NCI-H1694 treated with DMSO at 0.1 percent for 48 hours (cell line): ENCODE measurements around the gene LRMDA.

Experiments
- DNase-seq: peaks from one replicate; lab custom pipeline; 2025; lab: John Stamatoyannopoulos, UW

LRMDA gene

GRCh38 chr10:75646218-75646915 lies 214.9 kb downstream of the LRMDA start:
- no peak for DNase-seq

DNA sequence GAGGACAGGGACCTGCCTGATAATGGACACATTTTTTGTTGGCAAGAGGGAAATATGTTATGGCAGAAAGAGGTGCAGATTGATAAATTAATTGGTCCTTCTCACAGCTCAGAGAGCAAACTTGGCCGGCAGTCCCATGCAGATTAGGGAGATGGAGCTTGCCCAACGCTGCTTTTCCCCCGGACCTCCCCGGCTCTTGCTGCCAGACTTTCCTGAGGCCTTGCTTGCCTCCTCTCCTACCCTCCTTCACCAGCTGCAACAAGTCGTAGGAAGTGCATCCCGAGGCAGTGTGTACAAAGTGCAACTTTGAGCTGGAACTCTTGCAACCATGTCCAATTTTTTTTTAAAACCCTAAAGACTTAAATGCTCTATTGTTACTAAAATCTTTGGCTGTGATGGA lies 215.5 kb downstream of the LRMDA start:
- DNase-seq = no peak

DNA sequence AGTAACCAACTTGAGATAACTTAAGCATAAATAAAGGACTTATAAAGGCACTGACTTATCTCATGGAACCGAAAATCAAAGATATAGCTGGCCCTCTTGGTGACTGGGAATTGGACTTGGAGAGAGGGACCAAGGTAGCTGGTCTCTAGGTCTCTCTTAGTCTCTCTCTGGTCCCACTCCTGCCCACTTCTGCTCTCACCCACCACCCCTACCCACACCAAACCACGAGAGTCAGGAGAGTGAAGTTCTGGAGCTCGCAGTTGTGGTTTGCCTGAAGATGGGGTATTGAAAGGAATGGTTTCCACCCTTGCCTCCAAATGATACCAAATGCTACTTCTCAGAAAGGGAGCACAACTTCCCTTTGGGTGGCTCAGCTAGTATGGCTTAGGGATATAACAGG lies 216.3 kb downstream of the LRMDA start:
- DNase-seq = no peak

DNA sequence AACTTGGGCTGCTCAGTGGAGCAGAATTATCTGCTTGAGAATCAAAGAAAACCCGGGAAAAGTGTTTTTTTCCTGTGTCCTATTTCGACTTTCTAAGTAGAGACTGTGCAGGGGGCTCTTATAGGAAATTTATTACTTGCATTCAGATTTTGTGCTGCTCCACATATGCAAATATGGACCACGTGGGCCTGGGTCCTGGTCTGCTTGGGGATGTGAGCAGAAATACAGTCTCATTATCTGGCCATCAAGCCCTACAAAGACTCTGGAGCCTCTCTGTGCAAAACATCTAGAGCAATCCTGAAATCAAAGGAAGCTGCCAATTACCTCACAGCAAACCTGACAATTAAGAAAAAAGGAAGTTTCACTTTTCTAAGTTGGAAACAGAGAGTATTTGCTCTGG lies 216.9 kb downstream of the LRMDA start:
- no peak for DNase-seq

- no peak for DNase-seq
Observed at GRCh38 chr10:75648854-75649253, 217.4 kb downstream of the LRMDA start.

DNA sequence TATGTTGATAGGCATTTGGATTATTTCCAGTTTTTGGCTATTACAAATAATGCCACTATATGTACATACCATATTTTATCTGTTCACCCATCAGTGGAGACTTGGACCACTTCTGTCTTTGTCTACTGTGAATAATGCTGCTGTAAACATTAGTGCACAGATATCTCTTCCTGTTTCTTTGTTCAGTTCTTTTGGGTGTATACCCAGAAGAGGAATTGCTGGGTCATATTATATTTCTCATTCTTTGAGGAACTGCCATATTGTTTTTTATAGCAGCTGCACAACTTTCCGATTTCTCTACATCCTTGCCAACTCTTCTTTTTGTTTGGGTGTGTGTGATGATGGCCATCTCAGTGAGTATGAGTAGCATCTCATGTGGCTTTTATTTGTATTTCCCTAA lies 218.0 kb downstream of the LRMDA start:
- no peak for DNase-seq

- DNase-seq = no peak
Observed at GRCh38 chr10:75650648-75651047, 219.2 kb downstream of the LRMDA start.

DNA sequence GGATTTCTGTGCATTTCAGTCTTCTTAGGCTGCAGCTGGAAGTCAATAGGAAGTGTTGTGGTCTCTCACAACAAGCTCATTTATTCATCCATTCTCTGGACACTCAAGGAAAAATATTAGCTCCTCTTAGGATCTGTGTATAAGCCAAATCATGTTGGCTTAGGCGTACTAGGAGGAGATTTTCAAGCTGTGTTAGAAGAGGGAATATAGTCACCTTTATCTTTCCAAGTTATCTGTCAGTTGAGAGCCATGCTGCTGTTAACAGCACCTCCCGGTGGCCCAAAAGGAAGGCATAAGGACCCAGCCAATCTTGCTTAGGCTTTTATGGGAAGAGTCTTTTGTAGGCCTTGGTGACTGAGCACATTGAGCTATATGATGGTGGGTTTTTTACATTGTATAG lies 220.0 kb downstream of the LRMDA start:
- DNase-seq = peak; percentile 16

GRCh38 chr10:75652146-75652740 lies 220.8 kb downstream of the LRMDA start:
- no peak for DNase-seq

- DNase-seq = no peak
Observed at GRCh38 chr10:75653761-75654160, 222.3 kb downstream of the LRMDA start.

GRCh38 chr10:75654171-75654771 lies 222.8 kb downstream of the LRMDA start:
- no peak for DNase-seq

GRCh38 chr10:75654772-75655171 lies 223.3 kb downstream of the LRMDA start:
- DNase-seq = no peak

DNA sequence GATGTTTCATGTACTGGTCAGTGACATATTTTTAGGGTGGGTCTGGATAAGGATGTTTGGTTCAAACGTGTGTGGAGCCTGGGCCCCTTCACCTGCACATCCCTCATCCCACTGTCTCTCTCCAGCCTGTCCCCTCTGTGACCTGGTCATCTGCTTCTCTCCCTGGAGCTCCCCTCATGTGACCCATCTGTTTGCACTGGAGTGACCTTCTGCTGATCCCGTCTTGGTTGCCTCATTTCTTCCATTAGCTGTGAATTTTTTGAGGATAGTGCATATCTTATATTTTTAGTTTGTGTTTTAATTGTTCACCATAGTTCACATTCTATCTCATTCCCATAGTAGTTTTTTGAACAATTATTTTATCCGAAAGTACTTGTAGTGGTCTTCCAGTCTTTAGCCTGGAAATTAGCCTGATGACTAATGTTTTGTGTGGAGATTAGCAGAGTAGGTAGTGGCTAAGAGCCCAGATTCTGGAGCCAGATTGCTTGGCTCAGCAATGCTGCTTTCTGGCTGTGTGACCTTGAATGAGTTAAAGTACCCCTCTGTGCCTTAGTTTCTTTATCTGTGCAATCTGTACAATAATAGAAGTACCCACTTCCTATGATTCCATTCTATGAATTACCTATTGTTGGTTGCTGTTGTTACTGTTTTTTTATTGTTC lies 224.5 kb downstream of the LRMDA start:
- DNase-seq = no peak

GRCh38 chr10:75657351-75657750 lies 225.9 kb downstream of the LRMDA start:
- DNase-seq = no peak

DNA sequence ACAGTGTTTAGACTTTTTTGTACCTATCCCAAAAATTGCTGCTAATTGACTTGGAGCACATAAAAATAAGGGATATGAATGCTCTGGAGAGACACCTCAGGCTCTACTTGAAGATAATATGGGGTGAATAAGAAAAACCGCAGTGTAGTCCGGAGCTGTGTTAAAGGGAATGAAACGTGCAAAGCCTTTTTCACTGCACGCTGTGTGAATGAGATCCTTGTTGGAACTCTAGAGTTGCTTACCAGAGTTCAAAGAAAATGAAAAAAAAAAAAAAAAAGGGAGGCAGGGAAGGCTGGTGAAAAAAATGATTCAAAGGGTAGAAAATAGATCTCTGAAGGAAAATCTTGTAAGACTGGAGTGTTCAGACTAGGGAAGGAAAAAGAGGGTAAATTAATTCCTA lies 226.6 kb downstream of the LRMDA start:
- DNase-seq = no peak

DNA sequence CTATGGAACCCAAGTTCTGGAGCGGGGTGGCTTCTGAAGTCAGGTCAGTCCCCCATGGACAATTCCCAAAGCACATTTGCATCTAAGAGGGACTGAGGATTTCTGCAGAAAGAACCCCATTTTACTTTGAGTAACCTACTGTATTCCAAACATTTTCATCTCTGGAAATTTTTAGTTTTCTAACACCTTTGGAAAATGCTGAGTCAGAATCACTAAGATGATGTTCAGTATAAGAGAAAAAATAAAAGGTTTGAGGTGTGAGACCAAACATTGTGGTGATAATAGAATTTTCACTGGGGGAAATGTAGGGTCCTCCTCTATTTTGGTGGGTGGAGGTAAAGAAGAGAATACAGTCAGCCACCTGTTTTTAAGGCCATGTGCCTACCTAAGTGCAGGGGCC lies 227.1 kb downstream of the LRMDA start:
- no peak for DNase-seq

- no peak for DNase-seq
Observed at GRCh38 chr10:75658915-75659314, 227.5 kb downstream of the LRMDA start.

DNA sequence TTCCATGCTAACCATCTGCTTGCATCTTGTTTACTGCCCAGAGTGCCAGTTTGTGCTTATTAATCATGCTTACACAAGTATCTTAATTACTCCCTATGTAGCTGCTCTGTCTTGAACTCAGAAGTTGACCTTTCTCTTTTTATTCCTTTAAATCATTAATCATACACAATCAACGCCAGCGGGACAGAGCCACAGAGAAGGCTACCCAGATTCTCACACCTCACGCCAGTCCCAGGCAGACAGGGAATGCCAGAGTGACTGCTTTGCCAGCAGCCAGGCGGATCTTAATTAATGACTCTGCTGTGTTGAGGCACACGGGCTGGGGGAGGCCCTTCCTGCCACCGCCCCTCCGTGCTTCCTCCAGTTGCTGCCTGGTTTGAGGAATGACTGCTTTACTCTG lies 229.4 kb downstream of the LRMDA start:
- peak; percentile 60 for DNase-seq

DNA sequence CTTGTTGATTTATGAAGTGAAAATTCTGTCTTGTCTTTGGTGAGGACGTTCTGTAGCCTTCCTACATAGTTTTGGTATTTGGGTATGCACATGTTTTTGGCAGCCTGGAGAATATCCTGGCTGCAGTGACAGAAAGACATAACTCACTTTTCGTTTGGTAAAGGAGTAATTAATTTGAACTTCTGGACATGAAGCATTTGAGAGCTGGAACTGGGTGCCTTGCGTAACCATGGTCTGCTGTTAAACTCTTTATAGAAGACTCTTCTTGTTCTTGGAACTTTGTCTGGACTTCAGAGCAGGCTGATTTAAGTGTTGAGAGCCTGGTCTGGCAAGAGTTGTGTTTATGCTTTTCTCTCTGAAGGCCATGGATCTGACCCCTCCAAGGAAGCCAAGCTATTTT lies 231.3 kb downstream of the LRMDA start:
- DNase-seq = no peak

- DNase-seq = no peak
Observed at GRCh38 chr10:75663947-75664664, 232.7 kb downstream of the LRMDA start.

DNA sequence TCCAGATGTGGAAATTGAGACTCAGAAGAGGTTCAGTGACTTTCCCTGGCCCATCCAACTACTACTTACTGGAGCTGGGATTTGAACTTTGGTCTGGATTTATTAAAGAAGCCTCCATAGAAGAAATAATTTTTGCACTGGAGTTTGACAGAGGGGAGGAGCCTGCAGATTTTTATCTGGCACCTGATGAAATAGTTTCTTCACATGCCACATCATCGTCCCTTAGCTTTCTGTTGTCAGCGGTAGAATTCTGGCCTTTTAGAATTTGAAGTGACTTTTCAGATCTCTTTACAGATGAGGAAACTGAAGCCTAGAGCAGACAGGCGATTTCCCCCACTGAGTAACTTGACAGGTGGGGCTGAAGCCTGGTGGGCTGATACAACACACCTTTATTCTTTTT lies 233.5 kb downstream of the LRMDA start:
- no peak for DNase-seq

GRCh38 chr10:75665707-75666106 lies 234.3 kb downstream of the LRMDA start:
- DNase-seq = no peak
